Astrocyte of the hippocampus (primary cell): ENCODE results near the gene EPHB4.
"Not testable (repeated sequence)": the region's sequence is repeated elsewhere in the genome, so short reads cannot be mapped to it uniquely, and the experiment has no call there.

Experiments
- DNase-seq: peaks from one replicate; pipeline ENCODE4 v3.0.0; 2011; ENCODE audit warnings: low read depth, low spot score

The EPHB4 gene

DNA sequence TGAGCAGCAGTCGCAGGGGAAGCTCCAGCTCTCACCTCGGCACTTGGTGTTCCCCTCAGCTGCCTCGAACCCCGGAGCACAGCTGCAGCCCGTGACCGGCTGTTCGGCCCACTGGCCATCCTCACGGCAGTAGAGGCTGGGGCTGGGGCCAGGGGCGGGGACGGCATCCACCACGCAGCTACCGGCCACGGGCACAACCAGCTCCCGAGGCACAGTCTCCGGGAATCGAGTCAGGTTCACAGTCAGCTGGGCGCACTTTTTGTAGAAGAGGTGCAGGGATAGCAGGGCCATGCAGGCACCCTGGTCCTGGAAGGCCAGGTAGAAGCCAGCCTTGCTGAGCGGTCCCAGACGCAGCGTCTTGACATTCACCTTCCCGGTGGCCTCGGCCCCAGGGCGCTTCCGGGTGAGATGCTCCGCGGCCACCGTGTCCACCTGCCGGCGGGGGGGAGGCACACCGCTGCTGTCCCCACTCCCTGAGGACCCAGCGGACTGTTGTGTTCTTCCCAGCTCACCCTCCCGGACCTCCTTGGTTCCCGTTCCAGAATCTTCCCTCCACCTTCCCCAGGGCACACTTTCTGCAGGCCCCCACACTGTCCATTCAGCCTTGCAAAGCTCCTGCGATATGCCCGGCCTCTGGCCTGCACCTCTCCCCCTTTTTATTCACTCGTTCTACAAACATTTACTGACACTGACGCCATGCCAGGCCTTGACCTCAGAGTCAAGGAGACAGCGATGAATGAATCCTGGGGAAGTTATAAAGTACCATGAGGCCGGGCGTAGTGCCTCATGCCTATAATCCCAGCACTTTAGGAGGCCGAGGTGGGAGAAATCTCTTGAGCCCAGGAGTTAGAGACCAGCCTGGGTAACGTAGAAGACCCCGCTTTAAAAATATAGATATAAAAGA lies 4.8 kb downstream of the EPHB4 start:
- DNase-seq: no peak

DNA sequence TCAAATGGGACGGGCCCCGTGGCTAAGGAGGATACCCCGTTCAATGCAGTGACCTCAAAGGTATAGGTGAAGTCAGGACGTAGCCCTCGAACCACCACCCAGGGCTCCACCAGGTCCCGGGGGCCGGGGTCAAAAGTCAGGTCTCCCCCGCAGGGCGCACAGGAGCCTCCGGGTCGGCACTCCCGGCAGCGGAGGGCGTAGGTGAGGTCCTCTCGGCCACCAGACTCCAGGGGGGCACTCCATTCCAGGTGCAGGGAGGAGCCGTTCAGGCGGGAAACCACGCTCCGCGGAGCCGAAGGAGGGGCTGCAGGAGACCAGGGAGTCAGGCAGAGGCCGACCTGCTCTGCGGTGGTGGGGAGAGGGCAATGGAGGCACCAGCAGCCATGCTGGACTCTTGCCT lies 7.7 kb downstream of the EPHB4 start:
- no peak for DNase-seq

DNA sequence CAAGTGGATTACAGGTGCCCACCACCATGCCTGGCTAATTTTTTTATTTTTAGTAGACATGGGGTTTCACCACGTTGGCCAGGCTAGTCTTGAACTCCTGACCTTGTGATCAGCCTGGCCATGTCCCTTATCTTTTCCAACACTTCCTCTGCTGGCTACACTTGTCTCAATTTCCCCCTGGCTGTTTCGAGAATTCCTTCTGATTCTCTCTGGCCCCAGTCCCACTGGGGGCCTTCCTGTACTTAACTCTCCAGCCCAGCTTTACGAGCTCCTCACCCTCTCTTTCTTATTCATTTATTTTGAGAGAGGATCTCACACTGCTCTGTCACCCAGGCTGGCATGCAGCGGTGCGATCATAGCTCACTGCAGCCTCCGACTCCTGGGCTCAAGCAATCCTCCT lies 8.5 kb downstream of the EPHB4 start:
- DNase-seq: no peak

DNA sequence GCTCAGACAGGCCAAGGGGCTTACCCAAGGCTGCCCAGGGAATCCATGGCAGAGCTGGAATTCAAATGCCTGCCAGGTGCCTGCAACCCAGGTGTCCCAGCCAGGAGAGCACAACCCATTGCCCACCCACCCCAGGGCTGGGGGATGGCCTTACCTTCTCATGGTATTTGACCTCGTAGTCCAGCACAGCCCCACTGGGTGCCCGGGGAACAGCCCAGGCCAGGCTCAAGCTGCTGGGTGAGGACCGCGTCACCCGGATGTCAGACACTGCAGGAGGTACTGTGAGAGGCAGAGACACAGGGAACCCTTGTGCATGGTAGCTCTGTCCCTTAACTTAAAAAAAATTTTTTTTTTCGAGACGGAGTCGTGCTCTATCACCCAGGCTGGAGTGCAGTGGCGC lies 9.0 kb downstream of the EPHB4 start:
- DNase-seq: no peak

DNA sequence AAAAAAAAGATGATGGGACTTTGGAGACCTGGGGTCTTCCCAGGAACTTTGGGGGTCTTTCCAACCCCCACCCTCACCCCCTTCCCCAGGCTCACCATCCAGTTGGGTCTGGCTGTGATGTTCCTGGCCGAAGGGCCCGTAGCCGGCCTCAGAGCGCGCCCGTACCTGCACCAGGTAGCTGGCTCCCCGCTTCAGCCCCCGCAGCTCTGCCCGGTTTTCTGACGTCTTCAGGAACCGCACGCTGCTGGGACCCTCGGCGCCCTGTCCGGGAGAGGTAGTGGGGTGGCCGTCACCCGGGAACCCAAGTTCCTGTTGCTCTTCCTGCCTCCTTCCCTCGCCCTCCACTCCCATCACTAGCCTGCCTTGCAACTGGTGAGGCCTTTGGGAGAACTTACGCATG lies 10.2 kb downstream of the EPHB4 start:
- no peak for DNase-seq

DNA sequence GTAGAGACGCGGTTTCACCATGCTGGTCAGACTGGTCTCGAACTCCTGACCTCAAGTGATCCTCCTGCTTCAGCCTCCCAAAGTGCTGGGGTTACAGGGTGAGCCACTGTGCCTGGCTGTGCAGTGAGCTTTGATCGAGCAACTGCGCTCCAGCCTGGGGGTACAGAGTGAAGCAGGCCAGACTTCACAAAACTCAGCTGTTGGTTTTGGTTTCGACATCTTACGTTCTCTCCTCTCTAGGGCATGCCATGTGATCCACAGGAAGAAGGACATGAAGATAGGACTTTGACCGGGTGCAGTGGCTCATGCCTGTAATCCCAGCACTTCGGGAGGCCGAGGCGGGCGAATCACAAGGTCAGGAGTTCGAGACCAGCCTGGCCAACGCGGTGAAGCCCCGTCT lies 10.8 kb downstream of the EPHB4 start:
- DNase-seq: not testable (repeated sequence)

DNA sequence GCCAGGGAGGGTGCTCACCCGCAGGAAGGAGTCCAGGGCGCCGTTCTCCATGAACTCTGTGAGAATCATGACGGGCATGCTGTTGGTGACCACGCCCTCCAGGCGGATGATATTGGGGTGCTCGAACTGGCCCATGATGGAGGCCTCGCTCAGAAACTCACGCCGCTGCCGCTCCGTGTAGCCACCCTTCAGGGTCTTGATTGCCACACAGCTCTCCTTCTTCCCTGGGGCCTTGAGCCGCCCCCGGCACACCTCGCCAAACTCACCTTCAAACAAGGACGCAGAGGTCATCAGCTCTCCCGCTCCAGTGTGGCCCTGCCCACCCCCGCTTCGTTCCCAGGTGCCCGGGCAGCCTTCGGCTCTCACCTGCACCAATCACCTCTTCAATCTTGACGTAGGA lies 14.6 kb downstream of the EPHB4 start:
- no peak for DNase-seq

DNA sequence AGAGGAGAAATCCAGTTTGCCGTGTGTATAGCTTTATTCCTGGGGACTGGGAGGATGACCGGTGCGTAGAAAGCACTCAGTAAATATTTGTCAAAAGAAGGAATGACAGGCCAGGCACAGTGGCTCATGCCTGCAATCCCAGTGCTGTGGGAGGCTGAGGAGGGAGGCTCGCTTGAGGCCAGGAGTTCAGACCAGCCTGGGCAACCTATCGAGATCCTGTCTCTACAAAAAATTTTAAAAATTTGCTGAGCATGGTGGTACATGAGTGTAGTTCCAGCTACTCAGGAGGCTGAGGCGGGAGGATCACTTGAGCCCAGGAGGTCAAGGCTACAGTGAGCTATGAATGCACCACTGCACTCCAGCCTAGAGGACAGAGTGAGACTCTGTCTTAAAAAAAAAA lies 15.8 kb downstream of the EPHB4 start:
- DNase-seq: no peak

DNA sequence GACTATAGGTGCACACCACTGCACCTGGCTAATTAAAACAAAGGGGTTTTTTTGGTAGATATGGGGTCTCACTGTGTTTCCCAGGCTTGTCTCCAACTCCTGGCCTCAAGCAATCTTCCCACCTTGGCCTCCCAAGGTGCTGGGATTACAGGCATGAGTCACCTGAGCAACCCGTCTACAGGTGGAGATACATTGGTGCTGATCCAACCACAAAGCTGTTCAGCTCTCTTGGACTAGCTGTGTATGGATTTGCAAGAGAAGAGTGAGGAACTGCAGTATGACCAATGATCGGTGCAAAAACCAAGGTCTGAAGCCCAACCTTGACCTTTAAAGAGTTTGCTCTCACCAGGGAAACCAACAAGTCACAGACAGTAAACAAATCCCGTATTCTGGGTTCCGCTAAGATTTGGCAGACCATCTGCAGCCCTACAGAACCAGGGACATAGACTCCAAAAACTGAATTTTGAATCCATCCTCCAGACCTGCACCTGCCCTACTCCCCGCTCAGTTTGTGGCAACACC lies 18.9 kb downstream of the EPHB4 start:
- DNase-seq: no peak

DNA sequence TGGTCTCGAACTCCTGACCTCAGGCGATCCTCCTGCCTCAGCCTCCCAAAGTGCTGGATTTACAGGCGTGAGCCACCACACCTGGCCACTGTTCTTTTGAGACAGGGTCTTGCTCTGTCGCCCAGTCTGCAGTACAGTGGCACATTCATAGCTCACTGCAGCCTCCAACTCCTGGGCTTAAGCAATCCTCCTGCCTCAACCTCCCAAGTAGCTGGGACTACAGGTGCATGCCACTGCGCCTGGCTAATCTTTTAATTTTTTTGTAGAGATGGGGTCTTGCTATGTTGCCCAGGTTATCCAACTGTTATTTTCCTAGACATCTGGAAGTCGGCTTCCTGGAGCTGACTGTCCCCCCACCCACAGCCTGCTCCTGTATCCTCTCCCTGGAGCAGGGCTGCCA lies 20.4 kb downstream of the EPHB4 start:
- not testable (repeated sequence) for DNase-seq

DNA sequence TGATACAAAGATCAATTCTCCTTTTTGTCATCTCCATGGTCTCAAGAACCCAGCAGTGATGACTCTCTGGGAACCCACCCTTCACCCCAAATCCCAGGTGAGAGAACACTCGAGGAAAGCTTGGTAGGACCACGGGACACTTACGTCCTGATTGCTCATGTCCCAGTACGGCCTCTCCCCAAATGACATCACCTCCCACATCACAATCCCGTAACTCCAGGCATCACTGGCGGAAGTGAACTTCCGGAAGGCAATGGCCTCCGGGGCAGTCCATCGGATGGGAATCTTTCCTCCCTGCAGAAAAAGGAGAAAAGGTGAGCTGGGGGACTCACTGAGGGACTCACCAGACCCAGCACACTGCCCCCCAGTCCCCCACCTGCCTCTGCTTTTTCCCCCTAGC lies 21.0 kb downstream of the EPHB4 start:
- no peak for DNase-seq

DNA sequence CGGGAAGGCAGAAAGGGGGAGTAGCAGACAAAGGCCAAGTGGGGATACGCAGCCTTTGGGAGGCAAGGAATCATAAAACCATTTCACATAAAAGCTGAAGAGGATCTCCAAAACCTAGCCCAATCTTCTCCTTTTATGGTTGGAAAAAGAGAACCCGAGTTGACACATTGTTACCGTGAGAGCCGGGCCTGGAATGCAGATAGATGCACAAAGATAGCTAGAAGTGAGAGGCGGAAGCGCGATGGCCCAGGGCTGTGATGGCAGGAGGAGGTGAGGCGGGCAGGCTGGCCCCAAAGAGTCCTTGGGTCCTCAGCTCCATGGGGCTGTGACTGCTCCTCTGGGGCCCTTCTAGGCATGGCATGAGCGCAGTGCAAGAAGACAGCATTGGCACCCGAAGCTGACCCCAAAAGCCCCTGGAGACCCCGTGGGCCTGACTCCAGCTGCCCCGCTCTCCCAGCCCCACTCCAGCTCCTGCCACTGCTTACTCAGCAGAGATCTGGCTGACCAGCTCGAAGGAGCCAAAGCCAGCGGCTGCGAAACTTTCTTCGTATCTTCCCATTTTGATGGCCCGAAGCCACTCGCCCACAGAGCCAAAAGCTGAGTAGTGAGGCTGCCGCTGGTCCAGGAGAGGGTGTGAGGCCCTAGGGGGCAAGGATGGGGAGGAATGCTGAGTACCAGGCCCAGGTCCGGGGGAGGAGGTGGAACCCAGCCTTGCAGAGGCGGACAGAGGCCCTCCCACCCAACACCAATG lies 22.5 kb downstream of the EPHB4 start:
- no peak for DNase-seq

DNA sequence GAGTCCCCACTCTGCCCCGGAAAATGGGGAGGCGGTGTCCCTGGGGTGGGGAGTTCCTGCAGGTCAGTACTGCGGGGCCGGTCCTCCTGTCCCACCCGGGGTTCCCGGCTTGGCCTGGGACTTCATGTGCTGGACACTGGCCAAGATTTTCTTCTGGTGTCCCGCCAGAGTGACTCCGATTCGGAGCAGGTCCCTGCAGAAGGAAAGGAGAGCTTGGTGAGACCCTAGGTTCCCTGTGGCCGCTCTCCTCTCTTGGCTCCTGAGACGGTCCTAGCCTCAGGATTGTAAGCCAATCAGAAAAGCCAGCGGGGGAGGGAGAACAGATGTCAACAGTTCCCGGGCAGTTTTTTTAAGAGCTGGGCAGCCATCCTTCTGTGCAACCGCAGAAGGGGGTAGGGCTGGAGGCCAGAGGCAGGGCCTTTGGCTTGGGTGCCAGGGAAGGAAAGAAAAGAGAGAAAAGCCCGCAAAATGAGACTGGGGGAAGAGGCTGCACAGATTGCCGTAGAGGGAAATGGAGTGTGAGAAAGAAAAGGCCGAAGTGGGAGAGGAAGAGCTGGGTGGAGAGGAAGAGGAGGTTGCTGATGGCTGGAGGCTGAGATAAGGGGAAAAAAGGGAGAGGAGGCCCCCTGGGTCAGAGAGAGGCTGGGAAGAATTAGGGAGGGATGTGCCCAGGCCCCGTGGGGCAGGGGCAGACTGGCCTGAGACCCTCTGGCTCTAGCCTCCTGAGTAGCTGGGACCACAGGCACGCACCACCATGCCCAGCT lies 23.7 kb downstream of the EPHB4 start:
- peak; percentile 97 for DNase-seq

DNA sequence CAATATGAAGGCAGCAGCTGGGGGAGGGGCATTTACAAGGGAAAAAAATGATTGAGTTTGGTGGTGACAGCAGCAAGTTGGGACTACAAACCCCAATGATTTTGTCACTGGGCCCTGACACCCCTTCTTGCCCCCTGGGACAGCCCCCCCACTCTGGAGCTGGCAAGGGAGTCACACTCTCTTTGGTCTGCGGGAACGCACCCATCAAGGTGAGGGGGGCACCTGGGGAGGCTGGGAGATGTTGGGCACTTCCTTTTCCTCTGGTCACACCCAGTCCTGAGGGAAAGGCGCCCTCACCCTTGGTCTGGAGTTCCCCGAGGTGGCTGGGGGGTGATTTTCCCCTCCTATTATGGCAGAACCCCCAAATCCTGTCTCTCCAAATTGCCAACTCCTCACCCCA lies 24.4 kb downstream of the EPHB4 start:
- DNase-seq: no peak

DNA sequence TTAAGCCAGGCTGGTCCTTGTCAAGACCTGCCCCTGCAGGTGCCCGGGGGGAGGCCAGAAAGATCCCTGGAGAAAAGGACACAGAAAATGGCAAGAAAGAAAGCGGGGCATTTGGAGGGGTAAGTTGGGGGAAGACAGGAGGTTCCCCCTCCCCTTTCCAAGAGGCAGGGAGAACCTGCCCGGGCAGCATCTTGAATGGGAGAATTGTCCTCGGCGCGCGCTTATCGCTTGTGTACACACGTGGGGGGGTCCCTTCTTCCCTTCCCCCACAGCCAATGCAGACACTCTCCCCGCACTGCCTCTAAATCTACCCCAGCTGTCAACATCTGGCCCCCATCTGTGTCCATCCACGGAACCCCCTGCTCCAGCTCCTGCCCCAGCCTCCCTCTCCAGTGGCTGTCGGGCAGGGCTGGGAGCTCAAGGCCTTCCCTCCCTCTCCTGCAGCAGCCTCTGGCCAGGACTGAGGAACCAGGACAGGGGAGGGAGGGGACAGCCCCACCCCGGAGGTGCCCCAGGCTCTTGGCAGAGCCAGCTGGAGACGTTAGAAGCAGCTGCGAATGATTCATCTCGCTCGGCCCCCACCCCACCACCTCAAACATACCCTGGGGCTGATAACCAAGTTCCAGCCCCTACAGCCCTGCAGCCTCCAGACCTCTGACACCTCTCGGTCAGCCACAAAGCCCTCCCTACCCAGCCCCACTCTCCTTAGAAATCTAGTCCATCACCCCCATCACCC lies 25.3 kb downstream of the EPHB4 start:
- DNase-seq: peak; percentile 94

DNA sequence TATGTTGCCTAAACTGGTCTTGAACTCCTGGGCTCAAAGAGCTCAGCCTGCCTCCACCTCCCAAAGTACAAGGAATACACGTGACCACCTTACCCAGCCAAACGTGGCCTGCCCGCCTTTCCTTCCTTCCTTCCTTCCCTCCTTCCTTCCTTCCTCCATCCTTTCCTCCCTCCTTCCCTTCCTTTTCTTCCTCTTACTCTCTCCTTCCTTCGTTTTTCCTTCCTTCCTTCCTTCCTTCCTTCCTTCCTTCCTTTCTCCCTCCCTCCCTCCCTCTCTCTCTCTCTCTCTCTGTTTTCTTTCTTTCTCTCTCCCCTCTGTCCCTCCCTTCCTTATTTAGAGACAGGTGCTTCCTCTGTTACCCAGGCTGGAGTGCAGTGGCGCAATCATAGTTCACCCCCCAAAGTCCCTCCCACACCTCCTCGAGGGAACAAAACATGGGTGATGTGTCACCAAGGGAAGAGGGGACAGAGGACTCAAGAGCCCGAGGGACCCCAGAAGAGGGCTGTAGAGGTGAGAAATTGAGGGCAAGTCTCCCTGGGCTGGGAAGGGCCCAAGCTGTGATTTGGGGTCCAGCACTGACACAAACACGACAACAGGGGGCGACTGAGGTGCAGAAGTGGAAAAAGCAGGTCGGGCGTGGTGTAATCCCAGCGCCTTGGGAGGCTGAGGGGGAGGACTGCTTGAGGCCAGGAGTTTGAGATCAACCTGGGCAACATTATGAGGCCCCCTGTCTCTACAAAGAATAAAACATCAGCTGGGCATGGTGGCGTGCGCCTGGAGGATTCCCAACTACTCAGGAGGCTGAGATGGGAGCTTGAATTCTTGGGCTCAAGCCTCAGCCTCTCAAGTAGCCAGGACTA lies 28.1 kb downstream of the EPHB4 start:
- peak; percentile 66 for DNase-seq

DNA sequence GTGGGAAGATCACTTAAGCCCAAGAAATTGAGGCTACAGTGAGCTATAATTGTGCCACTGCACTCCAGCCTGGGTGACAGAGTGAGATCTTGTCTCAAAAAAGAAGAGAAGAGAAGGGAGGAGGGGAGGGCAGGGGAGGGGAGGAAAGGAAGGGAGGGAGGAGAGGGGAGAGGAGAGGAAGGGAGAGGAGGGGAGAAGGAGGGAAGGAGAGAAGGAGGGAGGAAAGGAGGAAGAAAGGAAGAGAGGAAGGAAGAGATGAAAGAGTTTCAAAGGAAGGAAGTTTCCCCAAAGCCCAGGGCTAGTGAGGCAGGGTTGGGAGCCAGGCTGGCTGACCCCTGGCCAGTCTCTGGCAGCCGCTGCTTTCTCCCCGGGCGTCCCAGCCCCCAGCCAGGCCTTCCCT lies 32.6 kb downstream of the EPHB4 start:
- no peak for DNase-seq

DNA sequence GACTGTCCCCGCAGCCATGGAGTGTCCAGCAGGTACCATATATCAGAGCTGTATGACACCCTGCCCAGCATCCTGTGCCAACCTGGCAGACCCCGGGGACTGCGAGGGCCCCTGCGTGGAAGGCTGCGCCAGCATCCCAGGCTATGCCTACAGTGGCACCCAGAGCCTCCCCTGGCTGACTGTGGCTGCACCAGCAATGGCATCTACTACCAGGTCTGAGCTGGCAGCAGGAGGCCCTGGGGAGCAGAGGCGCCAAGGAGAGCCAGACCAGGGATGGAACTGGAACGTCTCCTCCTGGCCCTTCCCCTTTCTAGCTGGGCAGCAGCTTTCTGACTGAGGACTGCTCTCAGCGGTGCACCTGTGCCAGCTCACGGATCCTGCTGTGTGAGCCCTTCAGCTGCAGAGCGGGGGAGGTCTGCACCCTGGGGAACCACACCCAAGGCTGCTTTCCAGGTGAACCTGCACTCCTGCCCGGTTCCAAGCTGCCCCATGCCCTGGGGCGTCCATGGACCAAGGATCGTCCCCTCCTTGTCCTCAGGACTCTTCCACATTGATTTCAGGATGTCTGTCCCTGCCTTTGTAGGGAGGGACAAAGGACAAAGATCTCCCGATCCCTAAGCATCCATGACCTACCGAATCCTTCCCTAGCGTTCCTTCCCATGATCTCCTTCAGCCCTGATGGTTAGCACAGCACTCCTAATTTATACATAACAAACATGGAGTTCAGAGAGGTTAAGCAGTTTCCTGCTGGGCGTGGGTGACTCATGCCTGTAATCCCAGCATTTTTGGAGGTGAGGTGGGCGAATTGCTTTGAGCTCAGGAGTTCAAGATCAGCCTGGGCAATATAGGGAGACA lies 33.3 kb downstream of the EPHB4 start:
- DNase-seq: peak; percentile 15

DNA sequence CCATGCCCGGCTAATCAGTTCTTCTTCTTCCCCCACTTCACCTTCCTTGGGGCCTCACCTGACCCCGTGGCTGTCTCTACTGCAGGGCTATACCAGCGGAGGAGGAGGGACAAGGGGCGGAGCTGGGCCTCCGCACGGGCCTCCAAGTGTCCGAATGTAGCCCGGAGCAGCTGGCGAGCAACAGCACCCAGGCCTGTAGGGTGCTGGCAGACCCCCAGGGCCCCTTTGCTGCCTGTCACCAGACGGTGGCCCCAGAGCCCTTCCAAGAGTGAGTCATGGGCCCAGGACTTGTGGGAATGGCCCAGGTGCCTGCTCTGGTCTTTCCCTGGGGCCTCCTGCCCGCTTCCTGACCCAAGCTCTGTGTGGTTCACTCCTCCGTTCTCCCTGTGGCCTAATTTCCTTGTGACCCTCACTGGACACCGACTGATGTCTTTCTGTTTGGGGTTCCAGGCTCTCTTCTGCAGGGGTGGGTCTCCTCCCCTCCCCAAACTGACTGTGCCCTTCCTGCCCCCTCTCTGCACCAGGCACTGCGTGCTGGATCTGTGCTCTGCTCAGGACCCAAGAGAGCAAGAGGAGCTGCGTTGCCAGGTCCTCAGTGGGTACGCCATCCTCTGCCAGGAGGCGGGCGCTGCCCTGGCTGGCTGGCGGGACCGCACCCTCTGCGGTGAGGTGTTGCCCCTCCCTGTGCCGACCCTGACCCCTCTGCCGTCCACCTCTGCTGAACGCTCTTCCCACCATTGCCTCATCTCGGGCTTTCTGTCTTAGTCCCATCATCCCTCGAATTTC lies 35.2 kb downstream of the EPHB4 start:
- no peak for DNase-seq
